ENCODE data around the gene DUSP8.

The DUSP8 gene

DNA sequence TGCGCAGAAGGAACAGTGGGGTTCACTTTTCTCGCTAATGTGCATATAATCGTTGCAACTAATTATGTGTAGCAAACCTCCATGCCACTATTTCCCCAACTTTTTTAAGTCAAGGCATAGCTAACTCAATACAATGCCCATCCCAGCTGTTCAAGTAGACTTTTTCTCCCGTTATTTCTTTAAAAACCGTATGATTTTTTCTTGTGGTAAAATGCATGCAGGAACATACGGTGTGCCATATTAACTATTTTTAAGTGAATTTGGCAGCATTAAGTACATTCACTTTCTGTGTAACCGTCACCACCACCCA lies 2.8 kb upstream of the DUSP8 start:
- TF ChIP-seq, protein P1, sequence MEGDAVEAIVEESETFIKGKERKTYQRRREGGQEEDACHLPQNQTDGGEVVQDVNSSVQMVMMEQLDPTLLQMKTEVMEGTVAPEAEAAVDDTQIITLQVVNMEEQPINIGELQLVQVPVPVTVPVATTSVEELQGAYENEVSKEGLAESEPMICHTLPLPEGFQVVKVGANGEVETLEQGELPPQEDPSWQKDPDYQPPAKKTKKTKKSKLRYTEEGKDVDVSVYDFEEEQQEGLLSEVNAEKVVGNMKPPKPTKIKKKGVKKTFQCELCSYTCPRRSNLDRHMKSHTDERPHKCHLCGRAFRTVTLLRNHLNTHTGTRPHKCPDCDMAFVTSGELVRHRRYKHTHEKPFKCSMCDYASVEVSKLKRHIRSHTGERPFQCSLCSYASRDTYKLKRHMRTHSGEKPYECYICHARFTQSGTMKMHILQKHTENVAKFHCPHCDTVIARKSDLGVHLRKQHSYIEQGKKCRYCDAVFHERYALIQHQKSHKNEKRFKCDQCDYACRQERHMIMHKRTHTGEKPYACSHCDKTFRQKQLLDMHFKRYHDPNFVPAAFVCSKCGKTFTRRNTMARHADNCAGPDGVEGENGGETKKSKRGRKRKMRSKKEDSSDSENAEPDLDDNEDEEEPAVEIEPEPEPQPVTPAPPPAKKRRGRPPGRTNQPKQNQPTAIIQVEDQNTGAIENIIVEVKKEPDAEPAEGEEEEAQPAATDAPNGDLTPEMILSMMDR (IDR thresholded peaks at IDR 0.05; ENCODE audit: borderline replicate concordance, insufficient read depth, low read depth, low read length), result no peak
- H3K4me3 ChIP-seq (ENCODE audit: low read depth, low read length), result no peak overlapping the region

DNA sequence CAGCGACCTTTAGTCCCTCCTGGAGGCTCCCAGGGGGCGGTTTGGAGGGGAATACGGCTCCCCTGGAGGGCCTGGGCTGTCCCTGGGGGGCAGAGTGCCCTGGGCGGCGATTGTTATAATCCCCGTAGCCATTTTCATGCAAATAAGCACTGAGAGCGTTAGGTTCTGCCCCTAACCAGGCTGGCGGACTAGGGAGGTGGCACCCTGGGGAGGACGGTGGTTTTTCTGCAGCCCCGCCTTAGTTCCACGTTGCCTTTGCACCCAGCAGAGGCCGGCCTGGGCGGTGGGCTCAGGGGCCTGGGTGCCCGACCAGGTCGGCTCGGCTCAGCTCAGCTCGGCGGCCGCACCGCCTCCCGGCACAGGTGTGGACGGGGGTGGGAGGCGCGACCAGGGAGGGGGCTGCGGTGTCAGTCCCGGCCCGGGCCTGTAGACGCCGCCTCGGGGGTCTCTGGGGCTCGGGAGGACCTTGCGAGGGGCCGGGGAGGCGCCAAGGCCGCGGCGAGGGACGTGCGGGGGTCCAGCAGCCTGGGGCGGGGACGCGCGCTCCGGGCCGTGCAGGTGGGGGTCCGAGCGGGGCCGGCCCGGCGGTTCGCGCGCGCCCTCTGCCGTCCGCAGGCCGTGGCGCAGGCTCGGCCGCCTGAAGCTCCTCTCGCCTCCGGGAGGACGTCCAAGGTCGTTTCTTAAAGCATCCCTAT lies 2.3 kb upstream of the DUSP8 start:
- H3K4me3 ChIP-seq (ENCODE audit: low read depth, low read length), result no peak overlapping the region
- TF ChIP-seq, protein P1 (IDR thresholded peaks at IDR 0.05; ENCODE audit: borderline replicate concordance, insufficient read depth, low read depth, low read length), result peak; percentile 90

- H3K4me3 ChIP-seq (ENCODE audit: low read depth, low read length), result no peak overlapping the region
- TF ChIP-seq, protein P1 (IDR thresholded peaks at IDR 0.05; ENCODE audit: borderline replicate concordance, insufficient read depth, low read depth, low read length), result no peak
These were observed 1.8 kb upstream of the DUSP8 start for GRCh38 chr11:1573903-1574237.

DNA sequence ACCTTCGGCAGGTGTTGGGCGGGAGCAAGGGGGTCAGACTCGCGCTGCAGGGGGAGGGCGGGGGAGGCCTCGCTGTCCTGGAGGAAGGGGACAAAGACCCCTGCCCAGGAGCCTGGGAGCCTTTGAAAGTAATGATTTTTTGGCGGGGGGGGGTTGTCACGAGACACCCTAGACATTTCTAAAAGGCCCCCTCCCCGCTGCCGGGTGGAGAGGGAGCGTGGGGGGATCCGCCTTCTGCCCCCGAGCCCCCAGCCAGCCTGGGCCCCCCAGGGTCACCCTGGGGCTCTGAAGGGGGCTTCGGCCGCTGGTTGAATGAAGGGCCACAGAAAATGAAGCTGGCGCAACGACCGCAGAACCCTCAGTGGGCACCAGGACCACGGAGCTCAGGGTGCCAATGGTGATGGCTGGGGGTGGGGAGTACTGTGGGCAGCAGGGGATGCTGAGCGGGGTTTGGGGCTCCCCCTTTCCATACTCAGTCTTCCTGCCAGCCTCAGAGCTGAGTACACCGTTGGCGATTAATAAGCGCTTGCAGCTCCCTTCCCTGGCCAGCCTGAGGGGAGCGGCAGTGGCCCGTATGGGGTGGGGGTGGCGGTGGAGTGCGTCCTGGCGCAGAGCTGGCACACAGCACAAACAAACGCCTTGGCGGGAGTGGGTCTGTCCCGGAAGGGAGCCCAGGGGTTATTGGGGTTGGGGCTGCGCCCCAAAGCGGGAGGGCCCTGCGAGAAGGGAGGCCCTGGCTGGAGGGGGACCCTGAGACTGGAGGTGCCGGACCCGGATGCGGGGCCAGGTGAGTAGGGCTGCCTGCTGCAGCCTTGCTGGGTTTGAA lies 1.2 kb upstream of the DUSP8 start:
- H3K4me3 ChIP-seq (ENCODE audit: low read depth, low read length), result no peak overlapping the region
- TF ChIP-seq, protein P1 (IDR thresholded peaks at IDR 0.05; ENCODE audit: borderline replicate concordance, insufficient read depth, low read depth, low read length), result no peak

DNA sequence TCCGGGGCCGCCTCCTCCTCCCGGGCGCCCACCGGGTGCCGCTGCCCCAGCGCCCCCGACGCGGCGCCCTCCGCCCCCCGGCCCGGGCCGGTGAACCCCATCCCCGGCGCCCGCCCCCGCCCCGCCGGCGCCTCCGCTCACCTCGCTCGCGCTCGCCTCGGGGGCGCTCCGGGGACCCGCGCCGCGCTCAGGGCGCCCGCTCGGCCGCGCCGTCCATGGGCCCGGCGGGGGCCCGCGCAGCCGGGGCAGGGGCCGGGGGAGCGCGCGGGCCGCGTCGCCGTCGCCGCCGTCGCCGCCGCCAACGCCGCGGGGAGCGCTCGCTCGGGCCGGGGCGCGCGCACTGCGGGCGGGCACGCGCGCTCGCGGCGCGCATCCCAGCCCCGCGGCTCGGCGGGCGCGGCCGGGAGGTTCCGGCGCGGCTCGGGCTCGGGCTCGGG lies 293 bp downstream of the DUSP8 start:
- TF ChIP-seq, protein P1 (IDR thresholded peaks at IDR 0.05; ENCODE audit: borderline replicate concordance, insufficient read depth, low read depth, low read length), result no peak
- H3K4me3 ChIP-seq (ENCODE audit: low read depth, low read length), result no peak overlapping the region

DNA sequence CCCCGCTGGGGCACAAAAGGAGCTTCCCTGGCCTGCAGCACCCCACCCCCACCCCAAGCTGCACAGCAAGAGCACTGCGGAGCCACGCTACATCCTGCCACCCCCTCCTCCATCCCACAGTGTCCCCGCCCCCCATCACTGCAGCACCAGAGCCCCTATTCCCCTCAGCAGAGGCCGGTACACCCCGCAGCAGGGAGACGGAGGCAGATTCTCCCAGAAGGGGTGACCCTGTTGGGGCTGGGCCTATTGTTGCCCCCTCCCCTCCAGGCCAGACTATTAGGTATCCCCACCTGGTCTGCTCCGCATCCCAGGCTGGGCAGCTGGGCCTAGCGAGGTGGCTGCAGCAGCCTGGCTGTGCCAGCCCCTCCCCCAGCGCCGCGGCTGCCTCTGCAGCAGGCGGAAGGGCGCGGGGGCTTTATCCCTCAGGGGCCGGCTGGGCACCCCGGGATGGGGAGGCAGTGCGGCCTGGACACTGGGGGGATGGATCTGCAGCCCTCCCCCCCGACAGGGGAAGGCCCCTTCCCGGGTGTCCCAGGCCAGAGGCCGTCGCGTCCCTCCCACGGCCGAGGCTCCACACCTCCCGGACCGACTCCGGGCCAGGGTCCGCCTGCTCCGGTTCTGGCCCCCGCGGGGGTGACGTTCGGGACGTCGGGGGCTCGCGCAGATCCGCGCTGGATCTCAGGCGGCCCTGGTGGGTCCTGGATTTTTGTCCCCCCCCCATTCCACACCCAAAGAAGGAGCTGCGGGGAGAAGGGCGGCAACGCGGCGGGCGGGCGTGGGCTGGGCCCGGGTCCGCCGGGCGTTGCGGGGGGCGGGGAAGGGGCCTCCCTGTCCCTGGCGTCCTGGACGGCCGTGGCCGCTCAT lies 943 bp downstream of the DUSP8 start:
- TF ChIP-seq, protein P1 (IDR thresholded peaks at IDR 0.05; ENCODE audit: borderline replicate concordance, insufficient read depth, low read depth, low read length), result no peak
- H3K4me3 ChIP-seq (ENCODE audit: low read depth, low read length), result no peak overlapping the region

Data from GM12875 (cell line).